HG02938 (cell line): ENCODE measurements around the gene KIF3A.

Experiments used
- ATAC-seq: cut with Tn5 transposase; IDR thresholded peaks from one replicate; pipeline ENCODE4 v1.9.1; 2021; ENCODE audit warnings: mild to moderate bottlenecking, moderate library complexity; ENCODE audit not compliant: unreplicated experiment

The KIF3A gene

GRCh38 chr5:132646583-132647266 lies 90.6 kb downstream of the KIF3A start:
- no peak for ATAC-seq

- no peak for ATAC-seq
Observed at GRCh38 chr5:132644177-132644576, 93.2 kb downstream of the KIF3A start.
